H1 (cell line): ENCODE data around the gene CCDC12. TPM values are rescaled to one million over a fixed set of nuclear protein-coding genes. Genes with fewer than 3 reads are reported as not detected.

Experiments
- CBX5 ChIP-seq: fragments of 300-800, 300-1000 bp; sonication (generic); IDR thresholded peaks from 2 replicates; pipeline ENCODE4 v1.7.1; 2016; ENCODE audit warnings: antibody characterized with exemption, low read length, low read depth
- CBX8 ChIP-seq: fragments of 300-800, 300-1000 bp; sonication (generic); IDR thresholded peaks from 2 replicates; pipeline ENCODE4 v1.7.1; 2016; ENCODE audit warnings: low read depth, low read length, borderline replicate concordance
- CTBP2 ChIP-seq: IDR thresholded peaks from 2 replicates; pipeline ENCODE4 v1.7.0; 2011; ENCODE audit warnings: borderline replicate concordance, mild to moderate bottlenecking, moderate library complexity, mixed read lengths, low read length; ENCODE audit not compliant: insufficient read depth, insufficient read length
- NANOG ChIP-seq: IDR thresholded peaks from 2 replicates; pipeline ENCODE4 v1.6.1; 2011; ENCODE audit warnings: low read length, low read depth, mild to moderate bottlenecking, inconsistent platforms; ENCODE audit not compliant: insufficient read depth, poor library complexity, severe bottlenecking
- SIN3A ChIP-seq, 2 experiments: IDR thresholded peaks in 1 of 2; conservative IDR thresholded peaks in 1 of 2; 2 replicates each; pipeline ENCODE4 v1.6.1; 2011 to 2012; ENCODE audit warnings: low read length in 2 of 2, improper control_type of control experiment in 1 of 2, low read depth in 1 of 2, mild to moderate bottlenecking in 1 of 2
- USF2 ChIP-seq: IDR thresholded peaks from 2 replicates; pipeline ENCODE4 v1.6.1; 2011; ENCODE audit warnings: low read length, improper control_type of control experiment
- polyA plus RNA-seq, 7 experiments: library from polyadenylated mRNA; depleted of rRNA in 3 of 7; stranded (reverse) in 5 of 7; unstranded in 2 of 7; fragments of >200 nt in 5 of 7; fragments of 200-250 nt in 2 of 7; gene quantifications; 1 replicate in 5 of 7; 2 replicates in 1 of 7; 4 replicates in 1 of 7; pipeline versions ENCODE4 v1.2.1 to v1.2.3, GENCODE V29; 2011 to 2013; ENCODE audit warnings: missing spikeins in 2 of 7, mixed read lengths in 2 of 7
- total RNA-seq: library from RNA; stranded (reverse); fragmentation: NEBNext Ultra II Directional; extraction: Animal tissue kit (Norgen Biotek cat#: 25700); gene quantifications from 2 replicates; pipeline ENCODE4 v1.2.1, GENCODE V29; 2021

CCDC12 gene
- total and polyA plus RNA-seq, 2 of the 8 experiments (the other 6 are each of a cell fraction or from before 2014, with no cell fraction given), result 29.5 to 41.3 TPM

GRCh38 chr3:46878781-46879436 is 97.6 kb downstream of the CCDC12 start (continued):
- TF ChIP-seq SIN3A (conservative IDR thresholded peaks at IDR 0.05 in 1 of 2, IDR thresholded peaks at IDR 0.05 in 1 of 2; ENCODE audit: low read depth in 1 of 2, low read length in 2 of 2) (no peak), CTBP2 (no peak), CBX8 (no peak), CBX5 (no peak), USF2 (no peak), NANOG (no peak)
